HG03575 (cell line): Measurements from ENCODE around the gene PTPRN2.

Source experiments
- ATAC-seq: cut with Tn5 transposase; IDR thresholded peaks from one replicate; pipeline ENCODE4 v1.9.1; 2021; ENCODE audit not compliant: unreplicated experiment, insufficient number of reproducible peaks, low FRiP score; ENCODE audit errors: extremely low read depth

The PTPRN2 gene

GRCh38 chr7:158083526-158084310 is 503.9 kb downstream of the PTPRN2 start:
- no peak for ATAC-seq

GRCh38 chr7:158082761-158083160 is 504.9 kb downstream of the PTPRN2 start:
- ATAC-seq = no peak

GRCh38 chr7:158080899-158081445 is 506.7 kb downstream of the PTPRN2 start:
- no peak for ATAC-seq

GRCh38 chr7:158077934-158078910 is 509.4 kb downstream of the PTPRN2 start:
- ATAC-seq = no peak

GRCh38 chr7:158077151-158077840 is 510.3 kb downstream of the PTPRN2 start:
- ATAC-seq = no peak

GRCh38 chr7:158076656-158077055 is 511.0 kb downstream of the PTPRN2 start:
- ATAC-seq = no peak

- no peak for ATAC-seq
Observed at GRCh38 chr7:158076215-158076614, 511.4 kb downstream of the PTPRN2 start.

GRCh38 chr7:158075633-158076001 is 512.0 kb downstream of the PTPRN2 start:
- no peak for ATAC-seq

- no peak for ATAC-seq
Observed at GRCh38 chr7:158074896-158075632, 512.6 kb downstream of the PTPRN2 start.

GRCh38 chr7:158073845-158074840 is 513.5 kb downstream of the PTPRN2 start:
- no peak for ATAC-seq

- no peak for ATAC-seq
Observed at GRCh38 chr7:158072991-158073730, 514.5 kb downstream of the PTPRN2 start.

GRCh38 chr7:158070222-158070920 is 517.3 kb downstream of the PTPRN2 start:
- no peak for ATAC-seq

- ATAC-seq = no peak
Observed at GRCh38 chr7:158068853-158069252, 518.8 kb downstream of the PTPRN2 start.

- no peak for ATAC-seq
Observed at GRCh38 chr7:158067931-158068482, 519.6 kb downstream of the PTPRN2 start.

- no peak for ATAC-seq
Observed at GRCh38 chr7:158067219-158067930, 520.2 kb downstream of the PTPRN2 start.
